ENCODE results near the gene OSM. TPM values are rescaled to one million over a fixed set of nuclear protein-coding genes. Genes with fewer than 3 reads are reported as not detected.
"Not testable (repeated sequence)": the region's sequence is repeated elsewhere in the genome, so short reads cannot be mapped to it uniquely, and the experiment has no call there.

Gene OSM
- total RNA-seq, 5 donors from 2014 or later (not counting 1 experiment from before 2014, with no cell fraction given): 5.9 to 16.5 (median 7.4) TPM

GRCh38 chr22:30238661-30239487 lies 27.8 kb downstream of the OSM start:
- Mint-ChIP-seq H3K36me3 (no peaks in the 10 kb centered on the region), H3K9me3 (no peaks in the 10 kb centered on the region), H3K4me1 (peaks cover 1 to 7% (median 6%) of the 10 kb centered on the region in 3 donors), H3K27me3 (no peaks in the 10 kb centered on the region), H3K4me3 (no peak overlapping the region), H3K27ac (no peak overlapping the region)
- CTCF ChIA-PET: interaction anchor here (0.6 to 1.1 kb wide), 2 partner anchors 119 to 1936 kb away, joined by 3 read pairs; no protein-coding TSS in a partner anchor
- Histone ChIP-seq H3K27ac (ENCODE audit: low read length) (no peak overlapping the region), H3K9me3 (no peaks in the 10 kb centered on the region), H3K4me1 (ENCODE audit: control insufficient read depth in 1 of 2, extremely low read depth in 1 of 2, insufficient read depth in 2 of 2, low read length in 2 of 2) (no peaks in the 10 kb centered on the region), H3K36me3 (ENCODE audit: control insufficient read depth in 2 of 2, extremely low read depth in 1 of 2, insufficient read depth in 1 of 2, low read length in 1 of 2) (no peaks in the 10 kb centered on the region), H3K4me3 (ENCODE audit: control insufficient read depth in 1 of 2, extremely low read depth in 1 of 2, low read length in 1 of 2) (no peak overlapping the region), H3K27me3 (replicated peaks in 1 of 2; ENCODE audit: control insufficient read depth in 2 of 2, extremely low read depth in 1 of 2, insufficient read depth in 2 of 2, low read length in 1 of 2) (peaks cover 0 to 7% of the 10 kb centered on the region in 2 experiments)
- 87% methylated on average over 17 of the region's 27 CpGs for WGBS (ENCODE audit: insufficient coverage)
- ATAC-seq (replicated peaks in 1 of 4) (no peak), DNase-seq (no peak)
- POLR2A ChIA-PET: no interaction called here

GRCh38 chr22:30238136-30238535 lies 28.5 kb downstream of the OSM start:
- ChIA-PET CTCF (interaction anchor here in 1 of 2 donors (1.1 kb wide), 1 partner anchor 118 kb away, joined by 3 read pairs; no protein-coding TSS in a partner anchor), POLR2A (no interaction called here)
- H3K27me3 ChIP-seq (replicated peaks in 1 of 2; ENCODE audit: control insufficient read depth in 2 of 2, extremely low read depth in 1 of 2, insufficient read depth in 2 of 2, low read length in 1 of 2): peaks cover 0 to 4% of the 10 kb centered on the region in 2 experiments
- no peak overlapping the region for H3K27ac ChIP-seq (ENCODE audit: low read length)
- no peak for ATAC-seq (replicated peaks in 1 of 4)
- Mint-ChIP-seq H3K36me3 (no peaks in the 10 kb centered on the region), H3K27ac (no peak overlapping the region), H3K4me1 (peaks cover 0 to 6% (median 2%) of the 10 kb centered on the region in 3 donors), H3K9me3 (no peaks in the 10 kb centered on the region), H3K4me3 (no peak overlapping the region), H3K27me3 (no peaks in the 10 kb centered on the region)
- H3K4me1 ChIP-seq (ENCODE audit: control insufficient read depth in 1 of 2, extremely low read depth in 1 of 2, insufficient read depth in 2 of 2, low read length in 2 of 2): no peaks in the 10 kb centered on the region
- no CpG with 5 or more reads among the region's 9 CpGs for WGBS (ENCODE audit: insufficient coverage)
- no peak for DNase-seq
- no peaks in the 10 kb centered on the region for H3K9me3 ChIP-seq
- no peak overlapping the region for H3K4me3 ChIP-seq (ENCODE audit: control insufficient read depth in 1 of 2, extremely low read depth in 1 of 2, low read length in 1 of 2)
- no peaks in the 10 kb centered on the region for H3K36me3 ChIP-seq (ENCODE audit: control insufficient read depth in 2 of 2, extremely low read depth in 1 of 2, insufficient read depth in 1 of 2, low read length in 1 of 2)

GRCh38 chr22:30236875-30237274 lies 29.8 kb downstream of the OSM start:
- ATAC-seq (replicated peaks in 1 of 4) (no peak), DNase-seq (no peak)
- H3K27me3 Mint-ChIP-seq: no peaks in the 10 kb centered on the region
- 100% methylated on average over 3 of the region's 5 CpGs for WGBS (ENCODE audit: insufficient coverage)
- no peaks in the 10 kb centered on the region for H3K36me3 Mint-ChIP-seq
- H3K4me1 Mint-ChIP-seq: peaks cover 0 to 6% (median 2%) of the 10 kb centered on the region in 3 donors
- no peak overlapping the region for H3K4me3 ChIP-seq (ENCODE audit: control insufficient read depth in 1 of 2, extremely low read depth in 1 of 2, low read length in 1 of 2)
- H3K27ac ChIP-seq (ENCODE audit: low read length): no peak overlapping the region
- ChIA-PET POLR2A (no interaction called here), CTCF (no interaction called here)
- H3K27me3 ChIP-seq (replicated peaks in 1 of 2; ENCODE audit: control insufficient read depth in 2 of 2, extremely low read depth in 1 of 2, insufficient read depth in 2 of 2, low read length in 1 of 2): peaks cover 0 to 3% of the 10 kb centered on the region in 2 experiments
- no peaks in the 10 kb centered on the region for H3K4me1 ChIP-seq (ENCODE audit: control insufficient read depth in 1 of 2, extremely low read depth in 1 of 2, insufficient read depth in 2 of 2, low read length in 2 of 2)
- H3K4me3 Mint-ChIP-seq: no peak overlapping the region
- no peaks in the 10 kb centered on the region for H3K9me3 Mint-ChIP-seq
- H3K27ac Mint-ChIP-seq: no peak overlapping the region
- H3K36me3 ChIP-seq (ENCODE audit: control insufficient read depth in 2 of 2, extremely low read depth in 1 of 2, insufficient read depth in 1 of 2, low read length in 1 of 2): no peaks in the 10 kb centered on the region
- no peaks in the 10 kb centered on the region for H3K9me3 ChIP-seq

GRCh38 chr22:30235687-30236170 lies 30.9 kb downstream of the OSM start:
- H3K9me3 ChIP-seq: no peaks in the 10 kb centered on the region
- no peak for ATAC-seq (replicated peaks in 1 of 4)
- DNase-seq: no peak
- Mint-ChIP-seq H3K4me3 (no peak overlapping the region), H3K4me1 (peaks cover 0 to 6% (median 0%) of the 10 kb centered on the region in 3 donors), H3K27me3 (no peaks in the 10 kb centered on the region), H3K27ac (no peak overlapping the region), H3K36me3 (no peaks in the 10 kb centered on the region), H3K9me3 (no peaks in the 10 kb centered on the region)
- H3K4me1 ChIP-seq (ENCODE audit: control insufficient read depth in 1 of 2, extremely low read depth in 1 of 2, insufficient read depth in 2 of 2, low read length in 2 of 2): no peaks in the 10 kb centered on the region
- H3K27ac ChIP-seq (ENCODE audit: low read length): no peak overlapping the region
- H3K4me3 ChIP-seq (ENCODE audit: control insufficient read depth in 1 of 2, extremely low read depth in 1 of 2, low read length in 1 of 2): no peak overlapping the region
- no peaks in the 10 kb centered on the region for H3K27me3 ChIP-seq (replicated peaks in 1 of 2; ENCODE audit: control insufficient read depth in 2 of 2, extremely low read depth in 1 of 2, insufficient read depth in 2 of 2, low read length in 1 of 2)
- ChIA-PET POLR2A (no interaction called here), CTCF (no interaction called here)
- WGBS (ENCODE audit: insufficient coverage): 87% methylated on average over 10 of the region's 10 CpGs
- no peaks in the 10 kb centered on the region for H3K36me3 ChIP-seq (ENCODE audit: control insufficient read depth in 2 of 2, extremely low read depth in 1 of 2, insufficient read depth in 1 of 2, low read length in 1 of 2)

- no peaks in the 10 kb centered on the region for H3K36me3 ChIP-seq (ENCODE audit: control insufficient read depth in 2 of 2, extremely low read depth in 1 of 2, insufficient read depth in 1 of 2, low read length in 1 of 2)
- Mint-ChIP-seq H3K9me3 (no peaks in the 10 kb centered on the region), H3K27ac (peak overlapping the region in 1 of 2 donors; percentile 27), H3K27me3 (no peaks in the 10 kb centered on the region), H3K36me3 (no peaks in the 10 kb centered on the region), H3K4me3 (no peak overlapping the region), H3K4me1 (peaks cover 0 to 6% (median 0%) of the 10 kb centered on the region in 3 donors)
- ATAC-seq (replicated peaks in 1 of 4): no peak
- ChIA-PET CTCF (no interaction called here), POLR2A (no interaction called here)
- no peaks in the 10 kb centered on the region for H3K9me3 ChIP-seq
- H3K27me3 ChIP-seq (replicated peaks in 1 of 2; ENCODE audit: control insufficient read depth in 2 of 2, extremely low read depth in 1 of 2, insufficient read depth in 2 of 2, low read length in 1 of 2): no peaks in the 10 kb centered on the region
- H3K4me1 ChIP-seq (ENCODE audit: control insufficient read depth in 1 of 2, extremely low read depth in 1 of 2, insufficient read depth in 2 of 2, low read length in 2 of 2): no peaks in the 10 kb centered on the region
- DNase-seq: no peak
- H3K4me3 ChIP-seq (ENCODE audit: control insufficient read depth in 1 of 2, extremely low read depth in 1 of 2, low read length in 1 of 2): no peak overlapping the region
- 91% methylated on average over 5 of the region's 7 CpGs for WGBS (ENCODE audit: insufficient coverage)
- H3K27ac ChIP-seq (ENCODE audit: low read length): no peak overlapping the region
Measured at GRCh38 chr22:30234786-30235470, 31.7 kb downstream of the OSM start.

- H3K27ac Mint-ChIP-seq: peak overlapping the region in 1 of 2 donors; percentile 27
- H3K4me3 Mint-ChIP-seq; H3K4me1 ChIP-seq (ENCODE audit: control insufficient read depth in 1 of 2, extremely low read depth in 1 of 2, insufficient read depth in 2 of 2, low read length in 2 of 2); H3K36me3 Mint-ChIP-seq; H3K36me3 ChIP-seq (ENCODE audit: control insufficient read depth in 2 of 2, extremely low read depth in 1 of 2, insufficient read depth in 1 of 2, low read length in 1 of 2); H3K4me3 ChIP-seq (ENCODE audit: control insufficient read depth in 1 of 2, extremely low read depth in 1 of 2, low read length in 1 of 2); POLR2A ChIA-PET; H3K27ac ChIP-seq (ENCODE audit: low read length); H3K27me3 Mint-ChIP-seq; ATAC-seq (replicated peaks in 1 of 4); H3K27me3 ChIP-seq (replicated peaks in 1 of 2; ENCODE audit: control insufficient read depth in 2 of 2, extremely low read depth in 1 of 2, insufficient read depth in 2 of 2, low read length in 1 of 2); H3K9me3 Mint-ChIP-seq; DNase-seq; H3K9me3 ChIP-seq; H3K4me1 Mint-ChIP-seq: not testable (repeated sequence)
- WGBS (ENCODE audit: insufficient coverage): no CpG with 5 or more reads among the region's 3 CpGs
- CTCF ChIA-PET: interaction anchor here in 1 of 2 donors (1.0 kb wide), 1 partner anchor 29 kb away, joined by 3 read pairs; no protein-coding TSS in a partner anchor
Measured at GRCh38 chr22:30234325-30234724, 32.3 kb downstream of the OSM start.
